ENCODE results near the gene LGALS3BP.

- TF ChIP-seq CTCF (IDR thresholded peaks at IDR 0.05) (no peak), POLR2A (IDR thresholded peaks at IDR 0.05) (no peak)
Measured at GRCh38 chr17:78940258-78940657, 39.5 kb downstream of the LGALS3BP start.

All from body of pancreas (tissue), 4 donors.